Activated CD4-positive, CD25-positive, alpha-beta regulatory T cell treated with anti-CD3 and anti-CD28 coated beads, Interleukin-2, amount 50 U/mL, for 24 hours (primary cell): ENCODE results near the gene RAB4B.
"Not testable (repeated sequence)": the region's sequence is repeated elsewhere in the genome, so short reads cannot be mapped to it uniquely, and the experiment has no call there.

Source experiments
- ATAC-seq, 2 donors: fragments of 150-1000 bp; cut with Tn5 transposase; one replicate each; pipeline ENCODE4 v1.10.0; 2021; ENCODE audit warnings: mild to moderate bottlenecking in 1 of 2, moderate library complexity in 1 of 2

Gene RAB4B

DNA sequence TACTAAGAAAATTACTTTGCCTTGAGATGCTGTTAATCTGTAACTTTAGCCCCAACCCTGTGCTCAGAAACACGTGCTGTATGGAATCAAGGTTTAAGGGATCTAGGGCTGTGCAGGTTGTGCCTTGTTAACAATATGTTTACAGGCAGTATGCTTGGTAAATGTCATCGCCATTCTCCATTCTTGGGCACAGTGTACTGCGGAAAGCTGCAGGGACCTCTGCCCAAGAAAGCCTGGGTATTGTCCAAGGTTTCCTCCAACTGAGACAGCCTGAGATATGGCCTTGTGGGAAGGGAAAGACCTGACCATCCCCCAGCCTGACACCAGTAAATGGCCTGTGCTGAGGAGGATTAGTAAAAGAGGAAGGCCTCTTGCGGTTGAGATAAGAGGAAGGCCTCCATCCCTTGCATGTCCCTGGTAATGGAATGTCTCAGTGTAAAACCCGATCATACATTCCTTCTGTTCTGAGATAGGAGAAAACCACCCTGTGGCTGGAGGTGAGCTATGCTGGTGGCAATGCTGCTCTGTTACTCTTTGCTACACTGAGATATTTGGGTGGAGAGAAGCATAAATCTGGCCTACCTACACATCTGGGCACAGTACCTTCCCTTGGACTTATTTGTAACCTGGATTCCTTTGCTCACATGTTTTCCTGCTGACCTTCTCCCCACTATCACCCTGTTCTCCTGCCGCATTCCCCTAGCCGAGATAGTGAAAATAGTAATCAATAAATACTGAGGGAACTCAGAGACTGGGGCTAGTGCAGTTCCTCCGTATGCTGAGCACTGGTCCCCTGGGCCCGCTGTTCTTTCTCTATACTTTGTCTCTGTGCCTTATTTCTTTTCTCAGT is 44.9 kb downstream of the RAB4B start:
- ATAC-seq = not testable (repeated sequence)

DNA sequence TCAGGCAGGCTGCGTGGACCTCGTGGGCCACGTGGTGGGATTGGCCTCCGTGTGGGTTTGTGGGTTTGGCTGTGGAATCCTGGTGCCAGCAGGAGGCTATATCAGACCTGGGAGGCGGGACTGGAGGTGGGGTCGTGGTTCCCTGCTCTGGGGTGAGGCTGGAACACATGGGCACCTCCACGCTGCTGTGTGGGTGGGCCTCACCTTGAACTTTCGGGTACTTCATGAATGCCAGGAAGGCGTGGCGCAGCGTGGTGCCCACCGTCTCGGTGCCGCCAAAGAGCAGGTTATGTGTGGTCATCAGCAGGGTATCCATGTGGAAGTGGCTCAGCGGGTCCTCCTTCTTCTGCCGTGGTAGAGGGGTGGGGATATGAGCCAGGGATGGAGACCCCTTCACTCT is 46.9 kb downstream of the RAB4B start:
- not testable (repeated sequence) for ATAC-seq

- ATAC-seq = not testable (repeated sequence)
Measured at GRCh38 chr19:40825460-40826095, 47.5 kb downstream of the RAB4B start.

GRCh38 chr19:40826312-40826698 is 48.3 kb downstream of the RAB4B start:
- not testable (repeated sequence) for ATAC-seq

DNA sequence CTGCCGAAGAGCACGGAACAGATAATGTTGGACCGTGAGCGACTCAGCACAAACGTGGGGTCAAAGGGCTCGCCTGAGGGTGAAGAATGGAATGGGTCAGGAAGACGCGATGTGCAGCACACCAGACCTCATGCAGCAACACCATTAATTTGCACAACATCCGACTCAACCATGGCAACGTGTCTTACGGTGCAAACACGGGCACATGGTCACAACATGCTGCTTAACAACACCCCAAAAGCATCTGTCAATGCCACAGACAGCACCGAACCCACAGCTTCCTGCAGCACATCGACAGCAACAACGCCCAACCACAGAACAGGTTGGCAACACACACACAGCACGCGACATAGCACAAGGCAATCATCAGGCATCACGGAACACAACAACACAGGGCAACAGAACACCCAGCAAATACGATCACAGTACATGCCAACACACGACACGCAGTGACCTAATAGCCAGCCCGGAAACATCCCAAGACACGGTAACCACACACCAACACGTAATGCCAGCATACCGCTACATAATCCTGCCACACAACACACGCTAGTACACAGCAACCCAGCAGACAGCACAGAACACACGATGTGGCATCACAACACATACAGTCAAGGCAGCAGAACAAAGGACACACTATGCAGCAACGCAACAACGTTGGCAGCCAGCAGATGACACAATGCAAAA is 48.8 kb downstream of the RAB4B start:
- ATAC-seq = peak; percentile 63 to 74

GRCh38 chr19:40827386-40828247 is 49.6 kb downstream of the RAB4B start:
- ATAC-seq = no peak

DNA sequence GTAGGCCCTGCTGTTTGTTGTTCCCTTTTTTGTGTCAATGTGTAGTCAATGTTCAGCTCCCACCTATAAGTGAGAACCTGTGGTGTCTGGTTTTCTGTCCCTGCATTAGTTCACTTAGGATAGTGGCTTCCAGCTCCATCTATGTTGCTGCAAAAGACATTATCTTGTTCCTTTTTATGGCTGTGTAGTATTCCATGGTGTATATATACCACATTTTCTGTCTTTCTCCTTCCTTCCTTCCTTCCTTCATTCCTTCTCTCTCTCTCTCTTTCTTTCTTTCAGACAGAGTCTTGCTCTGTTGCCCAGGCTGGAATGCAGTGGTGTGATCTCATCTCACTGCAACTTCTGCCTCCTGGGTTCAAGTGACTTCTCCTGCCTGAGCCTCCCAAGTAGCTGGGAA is 51.2 kb downstream of the RAB4B start:
- no peak for ATAC-seq

DNA sequence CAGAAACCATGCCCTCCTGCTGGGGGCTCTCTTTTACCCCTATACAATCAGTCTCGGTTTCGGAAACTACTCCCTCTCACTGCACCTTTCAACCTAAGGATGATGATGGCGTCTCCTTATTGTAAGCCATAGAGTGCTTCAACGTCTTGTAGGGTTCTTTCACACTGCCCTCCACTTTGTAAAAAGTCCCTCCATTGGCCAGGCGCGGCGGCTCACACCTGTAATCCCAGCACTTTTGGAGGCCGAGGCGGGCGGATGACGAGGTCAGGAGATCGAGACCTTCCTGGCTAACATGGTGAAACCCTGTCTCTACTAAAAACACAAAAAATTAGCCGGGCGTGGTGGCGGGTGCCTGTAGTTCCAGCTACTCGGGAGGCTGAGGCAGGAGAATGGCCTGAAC is 52.7 kb downstream of the RAB4B start:
- ATAC-seq = not testable (repeated sequence)

GRCh38 chr19:40831502-40832430 is 53.7 kb downstream of the RAB4B start:
- no peak for ATAC-seq

DNA sequence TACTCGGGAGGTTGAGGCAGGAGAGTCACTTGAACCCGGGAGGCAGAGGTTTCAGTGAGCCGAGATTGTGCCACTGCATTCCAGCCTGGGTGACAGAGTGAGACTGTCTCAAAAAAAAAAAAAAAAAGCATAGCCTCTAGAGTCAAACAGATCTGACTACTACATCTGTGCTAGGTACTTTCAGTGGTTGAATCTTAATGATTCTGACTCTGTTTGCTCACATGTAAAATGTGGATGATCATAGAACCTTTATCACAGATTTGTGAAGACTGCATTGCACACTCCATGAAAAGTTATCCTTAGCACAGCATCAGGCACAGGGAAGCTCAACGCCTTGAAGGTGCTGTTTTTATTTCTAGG is 54.4 kb downstream of the RAB4B start:
- ATAC-seq = not testable (repeated sequence)

DNA sequence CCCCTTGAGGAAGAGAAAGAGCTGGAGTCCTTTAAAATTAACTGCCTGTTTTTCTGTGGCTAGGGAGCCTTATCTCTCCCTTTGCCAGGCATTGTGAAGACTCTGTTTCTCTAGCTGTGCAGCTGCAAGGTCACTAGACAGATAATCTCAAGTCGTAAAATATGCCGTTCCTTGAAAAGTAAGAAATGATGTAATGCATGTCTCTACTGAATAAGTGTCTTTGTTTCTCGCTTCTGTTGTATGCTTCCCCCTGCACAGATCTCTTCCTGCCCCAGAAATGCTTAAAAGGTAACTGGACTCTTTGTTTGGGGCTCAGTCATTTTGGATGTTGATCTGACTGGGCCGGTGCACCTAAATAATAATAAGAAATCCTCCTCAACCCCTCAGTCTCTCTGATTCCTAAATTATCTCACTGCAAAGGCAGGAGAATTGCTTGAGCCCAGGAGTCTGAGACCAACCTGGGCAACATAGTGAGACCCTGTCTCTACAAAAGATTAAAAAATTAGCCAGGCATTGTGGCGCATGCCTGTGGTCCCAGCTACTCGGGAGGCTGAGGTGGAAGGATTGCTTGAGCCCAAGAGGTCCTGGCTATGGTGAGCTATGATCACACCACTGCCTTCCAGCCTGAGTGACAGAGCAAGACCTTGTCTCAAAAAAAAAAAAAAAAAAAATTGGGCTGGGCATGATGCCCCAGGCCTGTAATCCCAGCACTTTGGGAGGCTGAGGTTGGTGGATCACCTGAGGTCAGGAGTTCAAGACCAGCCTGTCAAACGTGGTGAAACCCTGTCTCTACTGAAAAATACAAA is 55.9 kb downstream of the RAB4B start:
- not testable (repeated sequence) for ATAC-seq

DNA sequence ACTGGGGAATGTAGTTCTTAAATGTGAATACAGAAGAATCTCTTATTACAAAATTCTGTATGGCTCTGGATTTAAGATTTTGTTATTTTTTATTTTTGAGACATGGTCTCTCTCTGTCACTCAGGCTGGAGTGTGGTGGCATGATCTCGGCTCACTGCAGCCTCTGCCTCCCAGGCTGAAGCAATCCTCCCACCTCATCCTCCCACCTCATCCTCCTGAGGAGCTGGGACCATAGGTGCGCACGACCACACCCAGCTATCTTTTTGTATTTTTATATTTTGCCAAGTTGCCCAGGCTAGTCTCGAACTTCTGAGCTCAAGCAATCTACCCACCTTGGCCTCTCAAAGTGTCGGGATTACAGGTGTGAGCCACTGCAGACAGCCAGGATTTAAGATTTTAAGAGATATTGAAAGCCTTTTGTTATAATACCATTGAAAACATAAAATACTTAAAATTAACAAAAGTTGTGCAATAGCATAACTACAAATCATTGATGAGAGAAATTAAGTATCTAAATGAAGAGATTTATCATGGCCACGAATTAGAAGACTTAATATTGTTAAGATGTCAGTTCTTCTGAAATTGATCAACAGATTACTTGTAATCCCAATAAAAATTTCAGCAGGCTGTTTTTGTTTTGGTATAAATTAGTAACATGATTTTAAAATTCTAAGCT is 58.8 kb downstream of the RAB4B start:
- ATAC-seq = no peak

DNA sequence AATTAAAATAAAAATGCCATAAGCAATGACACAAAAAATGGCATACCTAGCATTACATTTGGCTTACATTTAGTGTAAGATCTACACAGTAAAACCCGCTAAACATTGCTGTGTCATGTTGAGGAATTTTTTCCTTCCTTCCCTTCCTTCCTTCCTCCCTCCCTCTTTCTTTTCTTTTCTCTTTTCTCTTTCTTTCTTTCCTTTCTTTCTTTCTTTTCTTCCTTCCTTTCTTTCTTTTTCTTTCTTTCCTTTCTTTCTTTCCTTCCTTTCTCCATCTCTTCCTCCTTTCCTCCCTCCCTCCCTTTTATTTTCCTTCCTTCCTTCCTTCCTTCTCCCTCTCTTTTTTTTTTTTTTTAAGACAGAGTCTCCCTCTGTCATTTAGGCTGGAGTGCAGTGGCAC is 60.4 kb downstream of the RAB4B start:
- not testable (repeated sequence) for ATAC-seq

- not testable (repeated sequence) for ATAC-seq
Measured at GRCh38 chr19:40842012-40842411, 64.0 kb downstream of the RAB4B start.

- peak in 1 of 2 donors; percentile 11 for ATAC-seq
Measured at GRCh38 chr19:40842997-40843652, 65.1 kb downstream of the RAB4B start.

DNA sequence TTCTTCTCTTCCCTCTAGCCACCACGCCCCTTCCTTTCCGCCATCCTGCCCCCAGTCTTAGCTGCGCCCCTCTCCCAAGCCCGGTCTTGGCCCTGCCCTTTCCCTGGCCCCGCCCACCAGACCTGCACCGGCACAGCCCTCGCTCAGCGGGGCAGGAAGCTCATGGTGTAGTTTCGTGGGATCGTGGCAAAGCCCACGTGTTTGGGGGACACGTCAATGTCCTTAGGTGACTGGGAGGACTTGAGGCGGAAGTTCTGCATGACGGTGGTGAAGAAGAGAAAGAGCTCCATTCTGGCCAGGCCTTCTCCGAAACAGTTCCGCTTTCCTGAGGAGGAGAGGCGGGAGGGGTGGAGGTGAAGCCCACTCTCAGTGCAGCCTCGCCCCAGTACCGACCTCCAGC is 65.6 kb downstream of the RAB4B start:
- peak; percentile 96 to 97 for ATAC-seq
